Measurements from ENCODE around the gene TCEA2. TPM values are rescaled to one million over a fixed set of nuclear protein-coding genes. Genes with fewer than 3 reads are reported as not detected.

TCEA2 gene
- 41.7 TPM for total RNA-seq

GRCh38 chr20:64062596-64063388 lies at the start of gene TCEA2:
TCEA2 (plus strand) TSS chr20:64063198; CDS start chr20:64063313, 115 bp downstream.

GRCh38 chr20:64035933-64036345 lies 27.1 kb upstream of the TCEA2 start, which contains the start of gene C20orf204:
C20orf204 (plus strand) TSS chr20:64036182; CDS start chr20:64036324, 142 bp downstream.

DNA sequence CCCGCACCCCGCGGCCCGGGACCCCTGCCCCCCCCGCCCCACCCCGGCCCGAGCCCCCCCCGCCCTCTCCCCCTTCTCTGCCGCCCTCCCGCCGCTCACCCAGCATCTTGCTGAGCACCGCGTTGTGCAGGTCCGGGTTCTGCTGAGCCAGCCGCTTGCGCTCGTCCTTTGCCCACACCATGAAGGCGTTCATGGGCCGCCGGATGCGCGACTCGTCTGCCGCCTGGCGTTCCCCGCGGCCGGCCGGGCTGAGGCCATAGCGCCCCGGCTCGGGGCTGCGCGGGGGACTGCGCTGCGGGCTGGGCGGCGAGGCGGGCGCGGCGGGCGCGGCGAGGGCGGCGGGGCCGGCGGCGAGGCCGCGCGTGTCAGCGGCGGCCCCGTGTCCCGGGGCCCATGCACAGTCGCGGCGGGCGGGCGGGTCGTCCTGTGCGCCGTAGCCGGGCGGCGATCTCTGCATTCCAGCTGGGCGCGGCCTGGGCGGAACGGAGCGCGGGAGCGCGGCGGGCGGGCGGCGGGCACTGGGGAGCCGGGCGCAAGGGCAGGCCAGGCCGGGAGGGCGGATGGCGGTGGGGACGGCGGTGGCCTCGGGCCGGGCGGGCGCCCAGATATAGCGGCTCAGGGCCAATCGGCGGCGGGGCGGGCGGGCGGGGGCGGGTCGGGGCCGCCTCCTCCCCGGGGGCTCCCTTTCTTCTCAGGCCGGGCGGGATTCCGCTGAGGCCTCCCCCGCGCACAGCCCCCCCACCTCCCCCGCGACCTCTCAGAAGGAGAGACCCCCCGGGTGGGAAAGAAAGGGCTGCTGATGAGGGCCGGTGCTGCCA lies 13.7 kb upstream of the TCEA2 start, which contains the start of gene SOX18:
Gene SOX18, minus strand, starts transcription at position 580 of the 818 bp plus-strand sequence. Its CDS starts 123 bp downstream, at position 457.

GRCh38 chr20:64079273-64080012 lies 16.4 kb downstream of the TCEA2 start, which contains the start of gene RGS19:
RGS19 (minus strand) TSS chr20:64079518; CDS start chr20:64076886, 2,632 bp downstream.

DNA sequence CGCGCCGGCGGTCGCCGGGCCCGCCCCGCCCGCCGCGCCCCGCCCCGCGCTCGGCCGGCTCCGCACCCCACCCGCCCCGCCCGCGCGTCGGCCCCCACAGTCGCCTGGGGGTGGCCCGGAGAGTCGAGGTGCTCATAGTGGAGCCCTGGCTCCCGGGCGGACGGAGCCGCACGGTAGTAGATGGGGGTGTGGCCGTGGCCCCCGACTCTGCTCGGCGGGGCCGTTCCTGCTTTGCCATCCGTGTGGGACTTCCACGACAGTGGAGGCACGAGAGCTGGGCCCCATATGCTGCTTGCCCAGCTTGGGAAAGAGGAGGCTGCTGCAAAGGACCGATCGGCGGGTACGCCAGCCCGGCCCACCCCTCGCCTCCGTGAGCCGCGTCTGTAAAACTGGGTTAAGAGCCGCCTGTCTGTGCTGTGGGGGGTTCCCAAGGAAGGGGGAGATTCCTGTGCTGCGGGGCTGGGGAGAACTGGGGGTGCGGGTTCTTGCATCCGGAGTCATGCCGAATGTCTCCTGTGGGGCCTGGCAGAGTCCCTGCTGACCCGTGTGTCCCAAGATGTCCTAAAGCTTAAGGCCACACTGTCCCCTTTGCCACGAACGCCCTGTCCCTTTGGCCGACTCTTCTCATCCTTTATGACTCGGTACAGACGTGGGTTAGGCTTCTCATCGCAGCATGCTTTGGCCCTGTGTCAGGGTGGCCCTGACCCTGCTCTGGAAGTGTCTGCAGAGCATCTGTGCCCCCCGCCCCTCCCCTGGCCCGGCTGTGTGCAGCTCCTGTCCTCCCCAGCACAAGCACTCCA lies 17.2 kb downstream of the TCEA2 start, which contains the start of gene OPRL1:
Gene OPRL1, plus strand, starts transcription at position 70 of the 800 bp plus-strand sequence. CDS start 12,639 bp downstream, outside the sequence.

GRCh38 chr20:64083804-64084684 lies 21.0 kb downstream of the TCEA2 start, which contains the start of gene LKAAEAR1:
LKAAEAR1 (minus strand) TSS chr20:64084398; CDS start chr20:64084219, 179 bp downstream.

GRCh38 chr20:64106981-64107735 lies 44.2 kb downstream of the TCEA2 start, which contains the start of gene NPBWR2:
NPBWR2 (minus strand) TSS chr20:64107565; CDS start chr20:64106831, 734 bp downstream.

Other genes with a start within 250 kb of the TCEA2 start
- 12.1 TPM for gene ZBTB46, start 231.9 kb upstream of the TCEA2 start, total RNA-seq
- not detected for gene ABHD16B, start 201.7 kb upstream of the TCEA2 start, total RNA-seq
- 69.2 TPM for gene TPD52L2, start 197.9 kb upstream of the TCEA2 start, total RNA-seq
- gene DNAJC5, start 168.1 kb upstream of the TCEA2 start, total RNA-seq, result 55.5 TPM
- gene UCKL1, start 106.8 kb upstream of the TCEA2 start, total RNA-seq, result 44.6 TPM
- 19.7 TPM for gene ZNF512B, start 93.3 kb upstream of the TCEA2 start, total RNA-seq
- gene SAMD10, start 83.6 kb upstream of the TCEA2 start, total RNA-seq, result 8.9 TPM
- gene PRPF6, start 82.1 kb upstream of the TCEA2 start, total RNA-seq, result 80.9 TPM
- gene C20orf204, start 27.0 kb upstream of the TCEA2 start, total RNA-seq, result 1.0 TPM
- gene SOX18, start 13.6 kb upstream of the TCEA2 start, total RNA-seq, result 7.1 TPM
- gene RGS19, start 16.3 kb downstream of the TCEA2 start, total RNA-seq, result 6.3 TPM
- 3.5 TPM for gene OPRL1, start 16.9 kb downstream of the TCEA2 start, total RNA-seq
- gene LKAAEAR1, start 21.2 kb downstream of the TCEA2 start, total RNA-seq, result 0.82 TPM
- gene NPBWR2, start 44.4 kb downstream of the TCEA2 start, total RNA-seq, result not detected
- gene MYT1, start 101.3 kb downstream of the TCEA2 start, total RNA-seq, result 37.3 TPM
- 326 TPM for gene PCMTD2, start 192.6 kb downstream of the TCEA2 start, total RNA-seq